GM19455 (cell line): ENCODE data around the gene GPRIN1.

ENCODE experiments used
- ATAC-seq: cut with Tn5 transposase; IDR thresholded peaks from one replicate; pipeline ENCODE4 v1.9.1; 2021; ENCODE audit not compliant: unreplicated experiment

Gene GPRIN1

DNA sequence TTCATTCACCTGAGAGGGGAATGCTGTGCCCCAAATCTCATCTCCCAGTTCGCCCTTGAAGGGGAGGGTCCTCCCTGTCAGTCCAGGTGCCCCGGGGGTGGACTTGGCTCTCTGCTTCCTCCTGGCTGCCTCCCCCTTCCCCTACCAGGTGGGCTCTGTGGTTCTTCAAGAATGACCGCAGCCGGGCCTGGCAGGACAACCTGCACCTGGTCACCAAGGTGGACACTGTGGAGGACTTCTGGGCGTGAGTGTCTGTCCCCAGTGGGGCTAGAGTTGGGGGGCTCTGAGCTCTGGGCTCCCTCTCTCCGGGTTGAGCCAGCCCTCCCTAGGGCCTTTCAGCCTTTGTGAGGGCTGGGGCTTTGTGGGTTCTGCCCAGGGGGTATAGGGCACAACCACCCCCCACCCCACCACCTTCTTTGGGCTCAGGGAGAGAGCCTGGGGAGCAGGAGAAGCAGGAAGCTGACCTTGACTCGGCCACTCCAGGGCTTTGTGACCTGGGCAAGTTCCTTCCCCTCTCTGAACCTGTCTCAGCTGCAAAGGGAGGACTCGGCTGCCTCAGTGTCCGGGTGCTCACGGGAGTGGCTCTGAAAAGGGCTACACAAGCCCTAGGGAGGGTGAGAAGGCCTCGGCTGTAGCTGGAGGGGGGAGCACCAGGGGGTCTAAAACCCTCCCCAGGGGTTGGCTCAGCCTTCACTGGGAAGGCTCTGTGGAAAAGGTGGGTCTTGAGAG, 33.7 kb upstream of the GPRIN1 start:
- ATAC-seq = no peak

- no peak for ATAC-seq
These were observed 32.9 kb upstream of the GPRIN1 start for GRCh38 chr5:176642675-176643490.

- no peak for ATAC-seq
These were observed 30.7 kb upstream of the GPRIN1 start for GRCh38 chr5:176640616-176641015.

- ATAC-seq = no peak
These were observed 30.0 kb upstream of the GPRIN1 start for GRCh38 chr5:176639981-176640380.

DNA sequence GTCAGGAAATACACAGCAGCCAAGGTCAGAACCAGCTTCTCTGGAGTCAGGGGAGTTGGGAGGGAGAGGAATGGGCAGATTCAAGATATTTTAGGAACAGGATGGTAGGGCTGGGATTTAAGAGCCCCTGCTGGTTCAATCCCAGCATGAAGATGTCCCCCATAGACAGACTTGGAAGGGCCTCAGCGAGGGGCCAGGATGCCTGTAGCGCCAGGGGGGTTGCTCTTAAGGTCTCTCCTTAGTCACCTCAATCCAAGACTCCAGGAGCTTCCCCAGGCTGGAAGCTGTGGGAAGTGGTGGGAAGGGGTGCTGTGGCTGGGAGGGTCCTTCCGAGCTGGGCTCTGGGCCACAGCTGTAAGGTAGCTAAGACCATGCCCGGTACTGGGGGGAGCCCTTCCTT, 29.3 kb upstream of the GPRIN1 start:
- no peak for ATAC-seq

GRCh38 chr5:176638437-176638836, 28.5 kb upstream of the GPRIN1 start:
- ATAC-seq = no peak

GRCh38 chr5:176637556-176637955, 27.6 kb upstream of the GPRIN1 start:
- ATAC-seq = no peak

DNA sequence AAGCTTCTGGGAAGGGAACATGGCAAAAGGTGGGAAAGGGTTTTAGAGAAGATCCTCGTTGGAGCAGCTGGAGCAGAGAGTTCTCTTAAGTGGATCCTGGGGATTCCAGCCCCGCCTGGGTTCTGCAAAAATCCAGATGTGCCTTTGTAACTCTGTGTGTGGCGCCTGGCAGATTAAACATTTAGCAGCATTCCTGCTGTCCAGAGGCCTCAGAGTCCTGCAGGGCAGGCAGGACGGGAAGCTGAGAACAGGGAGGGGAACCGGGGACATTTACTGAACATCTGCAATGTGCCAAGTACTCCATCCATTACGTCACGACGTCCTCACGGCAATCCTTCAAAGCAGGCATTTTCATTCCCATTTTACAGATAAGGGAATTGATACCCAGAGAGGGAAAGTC, 26.5 kb upstream of the GPRIN1 start:
- ATAC-seq = no peak

DNA sequence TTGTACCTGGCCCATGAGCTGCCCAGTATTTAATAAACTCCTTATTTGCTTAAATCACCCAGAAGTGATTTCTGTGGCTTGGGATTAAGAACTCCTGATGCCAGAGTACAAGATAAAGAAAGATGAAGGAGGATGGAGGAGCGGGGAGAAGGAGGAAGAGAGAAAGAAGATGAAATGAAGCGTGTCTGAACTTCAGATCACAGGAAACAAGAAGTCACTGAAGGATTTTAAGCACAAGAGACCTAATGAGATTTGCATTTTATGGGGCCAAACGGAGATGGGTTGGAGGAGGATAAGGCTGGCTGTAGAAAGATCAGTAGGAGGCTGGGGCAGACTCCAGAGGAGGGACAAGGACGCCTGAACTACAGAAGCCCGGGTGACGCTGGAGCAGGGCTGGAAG, 23.6 kb upstream of the GPRIN1 start:
- ATAC-seq = no peak

DNA sequence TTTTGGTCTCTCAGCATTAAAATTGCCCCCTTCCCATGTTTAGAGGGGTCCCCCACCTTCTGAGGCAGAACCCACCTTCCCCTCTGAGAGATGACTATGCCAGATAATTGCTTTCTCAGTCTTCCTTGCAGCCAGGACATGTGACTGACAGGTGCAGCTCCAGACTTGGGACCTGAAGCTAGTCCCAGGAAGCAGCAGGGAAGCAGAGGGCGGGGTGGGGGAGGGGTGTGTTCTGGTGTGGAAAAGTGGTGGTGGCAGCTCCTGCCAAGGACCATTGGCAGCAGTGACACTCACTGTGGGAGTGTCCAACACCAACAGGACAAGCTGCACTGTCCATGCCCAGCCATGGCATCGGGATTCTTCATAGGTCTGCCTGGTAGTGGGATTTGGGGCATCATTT, 22.8 kb upstream of the GPRIN1 start:
- ATAC-seq = no peak

DNA sequence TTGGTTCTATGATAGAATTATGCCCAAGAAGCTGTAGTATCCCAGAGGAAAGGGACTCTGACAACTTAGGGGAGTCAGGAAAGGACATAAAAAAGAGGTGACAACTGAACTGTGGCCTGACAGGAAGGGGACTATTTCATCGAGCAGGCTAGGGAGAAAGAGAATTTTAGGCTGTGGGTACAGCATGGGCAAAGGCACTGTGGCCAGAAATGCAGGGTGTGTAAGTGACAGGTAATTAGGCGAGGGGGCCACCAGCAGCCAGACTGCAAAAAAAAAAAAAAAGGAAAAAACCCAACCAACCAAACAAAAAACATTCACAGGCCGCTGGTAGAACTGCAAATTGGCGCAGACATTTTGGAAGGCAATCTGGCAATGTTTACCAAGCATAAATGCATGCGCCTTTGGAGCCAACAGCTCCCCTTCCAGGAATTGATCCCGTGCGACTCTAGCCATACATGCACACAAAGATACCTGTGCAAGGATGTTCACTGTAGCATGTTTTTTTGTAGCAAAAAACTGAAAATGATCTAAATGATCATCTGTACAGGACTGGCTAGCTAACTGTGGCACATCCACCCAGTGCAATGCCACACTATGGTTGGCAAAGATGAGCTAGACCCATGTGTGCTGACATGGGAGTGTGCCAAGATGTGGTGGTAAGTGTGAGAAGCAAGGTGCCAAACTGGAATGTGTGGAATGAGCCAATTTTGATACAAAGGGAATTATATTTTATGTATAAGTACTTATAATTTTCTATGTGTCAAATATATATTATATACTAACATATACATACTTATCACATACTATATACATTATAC, 21.6 kb upstream of the GPRIN1 start:
- ATAC-seq = no peak

DNA sequence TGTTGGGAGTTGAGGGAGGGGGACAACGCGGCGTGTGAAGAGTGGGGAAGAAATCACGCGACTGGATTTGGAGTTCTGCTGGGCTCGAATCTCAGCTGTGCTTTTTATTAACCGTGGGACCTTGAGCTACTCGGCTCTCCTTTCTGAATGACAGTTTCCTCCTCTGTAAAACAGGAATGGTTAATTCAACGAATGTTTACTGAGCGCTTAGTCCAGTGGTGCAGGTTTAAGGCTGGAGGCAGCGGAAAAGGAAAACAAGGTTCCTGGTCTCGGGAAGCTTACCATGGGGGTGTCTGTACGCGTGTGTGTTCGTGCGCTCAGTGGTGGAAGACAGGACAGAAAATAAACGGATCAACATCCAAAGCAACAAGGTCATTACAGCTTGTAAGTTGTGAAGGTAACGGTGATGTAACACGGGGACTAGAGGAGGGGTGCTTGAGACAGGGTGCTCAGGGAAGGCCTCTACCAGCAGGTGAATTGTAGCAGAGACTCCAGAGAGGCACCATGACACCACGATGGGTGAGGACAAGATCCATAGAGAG, 20.8 kb upstream of the GPRIN1 start:
- no peak for ATAC-seq

DNA sequence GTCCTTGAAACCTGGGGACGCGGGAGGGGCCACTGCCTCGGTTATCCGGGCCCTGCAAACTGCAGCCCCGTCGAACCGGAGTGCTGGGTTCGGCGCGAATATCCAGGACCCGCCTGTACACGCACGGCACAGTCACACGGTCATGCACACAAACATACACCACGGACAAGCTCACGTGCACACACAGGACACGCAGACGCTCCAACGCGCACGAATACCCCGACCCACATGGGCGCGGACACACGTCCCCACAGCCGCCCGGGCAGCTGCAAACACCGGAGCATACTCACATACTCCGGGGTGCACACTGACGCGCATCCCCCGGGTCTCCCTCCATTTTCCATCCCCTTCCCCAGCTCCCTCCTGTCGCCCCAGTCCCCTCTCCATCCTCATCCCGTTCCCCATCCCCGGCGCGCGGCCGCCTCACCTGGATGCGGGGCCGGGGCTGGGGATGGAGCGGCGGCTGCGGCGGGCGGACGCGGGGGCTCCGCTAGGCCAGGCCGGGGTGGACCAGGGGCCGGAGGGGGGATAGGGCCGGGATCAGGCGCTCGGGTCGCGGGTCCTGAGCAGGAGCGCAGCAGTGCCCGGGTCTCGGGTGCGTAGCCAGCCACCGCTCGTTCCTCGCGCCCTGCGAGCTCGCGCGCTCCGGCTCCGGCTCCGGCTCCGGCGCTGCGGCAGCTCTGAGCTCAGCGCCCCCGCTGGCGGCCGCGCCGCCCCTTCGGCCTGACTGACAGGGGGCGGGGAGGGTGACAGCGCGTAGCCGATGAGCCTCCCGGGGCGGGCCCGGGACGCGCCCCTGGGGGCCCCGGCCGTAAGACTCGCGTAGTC, 20.1 kb upstream of the GPRIN1 start, which contains the start of the genes EIF4E1B and SNCB:
EIF4E1B (plus strand) TSS at position 823 of the 828 bp plus-strand sequence. CDS start 12,113 bp downstream, outside the sequence.
SNCB (minus strand) TSS at position 682 of the 828 bp plus-strand sequence. CDS start 880 bp downstream, outside the sequence.
- ATAC-seq = no peak

DNA sequence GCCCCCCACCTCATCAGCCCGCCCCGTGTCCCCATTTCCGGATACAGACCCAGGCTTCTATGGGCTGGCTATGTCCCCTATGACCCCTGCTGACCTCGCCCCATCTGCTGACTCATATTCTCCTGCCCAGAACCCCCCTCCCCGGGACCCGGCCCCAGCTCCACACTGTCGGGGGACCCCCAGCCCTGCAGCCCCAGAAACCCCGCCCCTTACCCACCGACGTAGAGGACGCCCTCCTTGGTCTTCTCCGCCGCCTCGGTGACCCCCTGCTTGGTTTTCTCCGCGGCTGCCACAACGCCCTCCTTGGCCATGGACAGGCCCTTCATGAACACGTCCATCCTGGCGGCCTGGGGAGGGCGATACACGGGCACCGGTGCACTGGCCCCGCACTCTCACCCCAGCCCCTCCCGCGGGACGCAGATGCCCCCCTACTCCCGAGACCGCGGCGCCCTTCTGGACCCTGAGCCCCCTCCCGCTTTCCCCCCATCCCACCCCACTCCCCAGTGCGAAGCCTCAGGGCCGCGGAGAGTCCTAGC, 19.4 kb upstream of the GPRIN1 start:
- no peak for ATAC-seq

DNA sequence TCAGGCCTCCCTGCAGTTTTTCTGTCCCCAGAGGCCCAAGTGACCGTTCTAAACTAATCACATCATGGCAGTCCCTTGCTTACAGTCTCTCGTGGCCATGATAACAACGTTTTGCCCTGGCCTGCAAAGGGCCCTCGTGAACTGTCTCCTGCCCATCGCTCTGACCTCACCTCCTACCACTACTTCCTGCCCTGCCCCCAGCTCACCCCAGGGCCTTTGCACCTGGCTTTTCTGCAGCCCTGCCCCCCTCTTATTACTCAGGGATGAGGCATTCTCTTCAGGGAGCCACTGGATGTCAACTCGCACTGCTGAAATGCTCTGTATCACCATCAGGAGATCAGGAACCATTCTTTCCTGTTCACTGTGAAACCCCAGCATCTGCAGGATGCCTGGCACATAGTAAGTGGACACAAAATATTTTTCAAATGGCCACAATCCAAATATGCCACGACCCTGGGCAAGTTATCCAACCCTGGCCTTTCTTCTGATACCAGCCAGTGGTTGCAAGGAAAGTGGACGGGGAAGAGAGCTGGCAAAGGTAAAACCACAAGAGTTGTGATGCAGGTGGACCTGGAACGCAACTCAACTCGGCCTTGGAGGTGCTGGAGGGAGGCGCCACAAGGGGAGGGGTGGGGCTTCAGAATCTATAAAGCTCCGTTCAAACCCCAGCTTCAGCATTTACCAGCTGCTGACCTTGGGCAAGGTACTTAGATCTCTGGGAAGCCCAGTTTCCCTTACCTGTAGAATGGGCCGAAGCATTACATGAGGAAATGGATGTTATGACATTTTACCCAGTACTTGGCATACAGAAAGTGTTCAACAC, 18.7 kb upstream of the GPRIN1 start:
- no peak for ATAC-seq

GRCh38 chr5:176627582-176627981, 17.6 kb upstream of the GPRIN1 start:
- no peak for ATAC-seq

DNA sequence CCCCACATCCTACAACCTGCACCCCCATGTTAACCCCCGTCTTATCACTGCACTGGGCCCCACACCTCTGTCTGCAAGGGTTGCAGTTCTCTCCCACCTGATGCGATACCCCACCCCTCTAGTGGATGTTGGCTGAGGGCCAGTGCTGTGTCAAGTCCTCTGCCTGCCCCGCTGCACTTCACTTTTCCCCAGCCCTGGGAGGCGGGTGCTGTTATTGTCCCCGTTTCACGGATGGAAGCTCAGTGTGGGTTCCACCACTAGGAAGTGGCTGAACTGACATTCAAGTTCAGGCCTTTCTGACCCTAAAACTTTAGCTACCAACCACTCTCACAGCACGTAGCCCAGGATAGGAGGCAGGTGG, 16.9 kb upstream of the GPRIN1 start:
- ATAC-seq = no peak

DNA sequence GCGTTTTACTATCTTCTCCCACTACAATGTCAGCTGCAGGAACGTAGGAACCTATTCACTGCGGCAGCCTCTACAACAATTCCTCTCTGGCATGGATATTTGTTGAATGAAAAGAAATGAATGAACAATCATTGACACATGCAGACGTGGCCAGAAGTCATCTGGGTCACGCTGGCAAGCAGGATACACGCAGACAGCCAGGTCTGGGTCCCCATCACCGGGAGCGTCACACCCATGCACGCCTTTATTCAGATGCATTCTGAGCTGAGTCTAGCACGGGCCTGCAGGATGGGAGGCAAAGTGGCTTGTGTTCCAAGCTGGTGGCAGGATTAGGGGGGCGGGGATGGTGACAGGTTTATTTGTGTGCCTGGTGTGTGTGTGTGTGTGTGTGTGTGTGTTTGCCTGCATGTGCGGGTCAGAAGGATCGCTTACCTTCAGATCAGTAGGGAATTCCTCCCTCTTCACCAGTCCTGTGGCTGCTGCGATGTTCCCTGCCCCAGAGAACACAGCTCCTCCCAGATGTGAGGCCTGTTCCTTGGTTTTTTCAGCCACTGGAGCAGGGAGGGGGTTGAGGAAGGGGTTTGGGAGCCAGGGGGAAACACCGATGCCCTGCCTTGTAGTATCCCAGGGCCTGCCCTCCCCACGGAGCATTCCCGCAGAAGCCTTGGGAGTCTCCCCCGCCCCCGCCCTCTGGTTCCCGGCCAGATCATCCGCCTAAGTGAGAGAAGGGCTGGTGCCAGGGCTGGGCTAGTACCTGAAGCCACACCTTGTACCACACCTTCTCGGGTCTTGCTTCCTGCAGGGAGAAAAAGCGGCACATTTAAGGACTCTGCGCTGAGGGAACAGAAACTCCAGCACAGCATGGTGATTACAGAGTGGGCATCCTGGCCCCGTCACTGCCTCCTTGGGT, 16.3 kb upstream of the GPRIN1 start:
- ATAC-seq = no peak
